HG03432 (cell line): Measurements from ENCODE around the gene TRAPPC8.
"Not testable (repeated sequence)": the region's sequence is repeated elsewhere in the genome, so short reads cannot be mapped to it uniquely, and the experiment has no call there.

Experiments used
- ATAC-seq: cut with Tn5 transposase; IDR thresholded peaks from one replicate; pipeline ENCODE4 v1.9.1; 2021; ENCODE audit warnings: mild to moderate bottlenecking, moderate library complexity; ENCODE audit not compliant: unreplicated experiment

TRAPPC8 gene

DNA sequence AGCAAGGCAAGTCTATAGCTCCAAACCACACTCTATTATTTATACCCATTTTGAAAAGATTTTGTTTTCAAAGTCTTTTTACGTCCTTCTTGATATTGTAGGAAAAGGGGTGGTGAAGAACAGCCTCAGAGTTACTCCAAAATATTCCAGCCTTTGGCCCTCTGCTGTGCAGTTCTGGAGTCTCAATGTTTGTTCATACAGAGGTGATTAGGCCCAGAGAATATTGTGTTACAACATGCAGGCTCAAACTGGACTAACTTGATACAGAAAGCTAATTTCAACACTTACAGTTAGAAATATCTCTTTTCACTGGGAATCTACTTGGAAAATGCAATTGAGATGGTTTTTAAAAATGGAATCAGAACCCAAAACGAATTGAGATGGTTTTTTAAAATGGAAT lies 141.8 kb downstream of the TRAPPC8 start:
- no peak for ATAC-seq

DNA sequence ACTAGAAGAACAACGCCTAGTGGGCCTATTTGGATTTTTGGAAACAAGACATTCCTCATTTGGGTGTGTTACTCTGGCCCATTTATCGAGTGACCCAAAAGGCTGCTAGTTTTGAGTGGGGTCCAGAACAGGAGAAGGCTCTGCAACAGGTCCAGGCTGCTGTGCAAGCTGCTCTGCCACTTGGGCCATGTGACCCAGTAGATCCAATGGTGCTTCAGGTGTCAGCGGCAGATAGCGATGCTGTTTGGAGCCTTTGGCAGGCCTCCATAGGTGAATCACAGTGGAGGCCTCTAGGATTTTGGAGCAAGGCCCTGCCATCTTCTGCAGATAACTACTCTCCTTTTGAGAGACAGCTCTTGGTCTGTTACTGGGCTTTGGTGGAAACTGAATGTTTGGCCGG lies 143.7 kb downstream of the TRAPPC8 start:
- ATAC-seq: not testable (repeated sequence)

DNA sequence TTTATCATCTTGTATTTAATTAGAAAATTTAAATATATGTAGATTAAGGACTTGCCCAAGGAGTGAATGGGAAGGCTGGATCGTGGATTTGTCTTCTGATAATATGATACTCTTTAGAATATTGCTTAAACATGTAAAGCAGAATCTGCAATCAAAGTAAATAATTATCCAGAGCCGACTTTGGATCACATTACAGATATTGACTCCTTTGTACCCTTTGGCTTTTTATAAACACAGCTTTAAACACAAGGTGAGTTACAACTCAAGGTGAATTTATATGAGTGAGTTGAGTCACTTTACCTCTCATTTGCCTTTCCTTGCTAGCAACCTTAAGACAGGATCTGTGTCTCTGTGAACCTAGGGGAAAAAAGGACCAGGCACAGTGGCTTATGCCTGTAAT lies 144.5 kb downstream of the TRAPPC8 start:
- no peak for ATAC-seq

DNA sequence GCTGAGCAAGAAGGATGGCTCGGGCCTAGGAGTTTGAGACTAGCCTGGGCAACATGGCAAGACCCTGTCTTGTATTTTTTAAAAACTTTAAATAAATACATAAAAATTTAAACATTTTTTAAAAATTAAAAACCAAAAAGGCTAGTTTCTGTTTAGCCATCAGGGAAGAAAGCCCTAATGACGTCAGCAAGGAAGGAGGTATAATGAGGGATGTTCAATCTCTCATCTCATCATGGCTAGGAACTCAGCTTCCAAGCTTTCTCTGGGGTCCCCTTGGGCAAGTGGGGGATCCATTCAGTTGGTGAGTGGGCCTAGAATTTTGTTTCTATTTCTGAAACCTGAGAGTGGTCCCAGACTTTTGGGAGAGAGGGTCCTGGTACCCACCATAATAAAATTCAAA lies 147.2 kb downstream of the TRAPPC8 start:
- no peak for ATAC-seq

DNA sequence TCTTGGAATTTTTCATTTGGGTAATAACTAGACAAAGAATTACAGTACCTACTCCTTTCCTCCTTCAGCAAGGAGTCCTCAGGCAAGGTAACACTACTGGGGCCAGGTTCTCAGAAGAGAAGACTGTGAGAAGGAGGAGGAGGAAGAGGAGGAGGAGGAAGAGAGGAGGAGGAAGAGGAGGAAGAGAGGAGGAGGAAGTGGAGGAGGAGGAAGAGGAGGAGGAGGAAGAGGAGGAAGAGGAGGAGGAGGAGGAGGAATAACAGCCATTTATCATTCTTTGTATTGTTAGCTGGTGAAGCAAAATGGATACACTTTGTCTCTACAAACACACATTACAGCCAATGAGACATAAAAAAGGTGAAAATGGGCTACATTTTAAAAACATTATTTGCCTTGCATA lies 149.4 kb downstream of the TRAPPC8 start:
- no peak for ATAC-seq

DNA sequence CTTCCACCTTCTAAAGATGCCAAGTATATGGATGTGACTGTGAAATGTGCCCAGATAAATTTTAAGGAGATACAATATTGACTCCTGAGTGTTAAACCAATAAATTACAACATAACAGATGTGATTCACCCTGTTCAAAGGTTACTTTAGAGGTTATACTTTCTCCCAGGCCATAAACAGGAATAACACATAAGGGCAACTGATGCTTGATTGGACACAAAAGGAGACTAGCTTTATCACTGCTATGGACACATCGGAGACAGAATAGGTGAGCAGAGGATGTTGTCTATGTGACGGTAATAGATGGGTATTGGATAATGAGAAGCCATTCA lies 150.4 kb downstream of the TRAPPC8 start:
- ATAC-seq: no peak

DNA sequence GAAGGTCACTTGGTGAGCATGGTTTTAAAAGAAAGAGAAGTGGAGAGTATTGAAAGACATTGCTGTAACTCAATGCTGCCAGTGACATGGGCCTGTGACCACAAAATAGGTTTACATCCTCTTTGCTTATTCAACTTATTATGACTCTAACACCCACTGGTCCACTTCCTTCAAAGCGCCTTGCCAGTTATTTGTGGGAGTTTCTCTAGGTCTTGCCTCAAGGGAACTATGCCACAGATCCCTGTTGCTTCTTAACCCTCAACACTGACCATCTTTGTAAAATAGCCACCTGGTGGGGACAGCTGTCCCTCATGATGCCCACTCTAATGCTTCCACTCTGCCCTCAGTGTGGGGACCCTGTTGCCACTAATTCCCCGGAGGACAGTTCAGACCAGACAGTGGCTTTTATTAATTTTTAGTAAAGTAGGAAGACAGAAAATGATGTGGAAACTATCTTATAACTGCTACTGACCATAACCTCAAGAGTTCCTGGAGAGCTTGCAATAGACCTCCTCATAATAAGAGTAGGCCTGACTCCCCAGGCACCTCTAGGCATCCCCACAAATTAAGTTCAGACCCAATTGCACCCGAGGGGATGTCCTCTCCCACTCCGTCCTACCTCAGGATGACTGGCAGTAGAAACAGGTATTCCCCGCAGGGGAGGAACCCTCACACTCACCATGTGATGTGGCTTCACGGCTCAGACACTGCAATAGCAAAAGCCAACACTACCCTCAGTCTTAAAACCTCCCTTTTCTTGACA lies 150.9 kb downstream of the TRAPPC8 start:
- ATAC-seq: peak; percentile 96

DNA sequence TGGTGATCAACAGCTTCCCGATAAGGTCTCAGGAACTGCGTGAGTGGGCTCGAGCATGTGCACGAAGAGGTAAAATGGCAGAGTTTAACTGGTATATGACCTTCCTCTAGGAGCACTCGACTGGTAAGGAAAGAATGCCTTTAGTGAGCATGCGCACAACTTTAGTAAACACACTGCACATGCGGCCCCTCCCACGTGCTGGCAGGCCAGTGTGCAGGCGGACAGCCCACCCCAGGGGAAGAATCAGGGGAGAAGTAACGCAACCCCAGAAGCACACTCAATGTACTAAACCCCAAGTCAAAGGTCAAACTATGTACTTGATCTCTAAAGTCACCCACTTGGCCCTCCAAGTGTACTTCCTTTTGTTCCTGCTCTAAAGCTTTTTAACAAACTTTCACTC lies 153.5 kb downstream of the TRAPPC8 start:
- no peak for ATAC-seq

DNA sequence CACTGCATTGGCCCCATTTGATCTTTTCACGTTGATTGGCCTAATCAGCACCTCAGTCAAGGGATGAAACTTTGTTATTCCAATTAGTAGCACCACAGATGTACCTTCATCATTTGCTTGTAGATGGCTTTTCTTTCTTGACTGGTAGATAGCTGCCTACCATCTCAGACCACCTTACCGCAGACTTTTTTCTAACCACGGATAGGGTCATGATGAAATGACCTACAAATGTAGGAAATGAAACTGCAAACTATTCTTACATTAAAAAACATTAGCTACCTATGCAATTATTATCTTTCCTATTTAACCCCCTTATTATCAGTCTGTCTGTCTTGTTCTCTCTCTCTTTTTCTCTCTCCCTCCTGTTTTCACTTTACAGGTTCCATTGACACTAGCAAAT lies 159.9 kb downstream of the TRAPPC8 start:
- no peak for ATAC-seq
